WTC11 (cell line): Measurements from ENCODE around the gene QRFP. TPM values are rescaled to one million over a fixed set of nuclear protein-coding genes. Genes with fewer than 3 reads are reported as not detected.
A peak's percentile ranks its signal among the peaks of the same experiment; 100 is the strongest.

Source experiments
- ATAC-seq: fragments of 200-7000 bp; cut with Tn5 transposase; 2 replicates; pipeline ENCODE4 v1.10.0; 2021; ENCODE audit warnings: mild to moderate bottlenecking, moderate library complexity
- CTCF ChIA-PET: fragments of 300-600 bp; sonication (Branson Sonifier 250); formaldehyde crosslinking; loops from one replicate; lab custom pipeline; 2021; ENCODE audit warnings: antibody characterized with exemption; lab: Charles Lee
- POLR2A ChIA-PET: fragments of 350-600 bp; sonication (Branson Sonifier 250); formaldehyde crosslinking; loops from one replicate; lab custom pipeline; 2021; ENCODE audit warnings: antibody characterized with exemption; lab: Charles Lee
- DNase-seq: peaks from one replicate; pipeline ENCODE4 v3.0.0; 2021; ENCODE audit warnings: low spot score
- H3K27ac Mint-ChIP-seq: 2 replicates; pipeline ENCODE4 v1.8.0; 2021; ENCODE audit warnings: mixed read lengths
- H3K27me3 Mint-ChIP-seq: 2 replicates; pipeline ENCODE4 v1.8.0; 2021; ENCODE audit warnings: low read depth, mild to moderate bottlenecking, moderate library complexity, mixed read lengths
- H3K36me3 Mint-ChIP-seq: 2 replicates; pipeline ENCODE4 v1.8.0; 2021; ENCODE audit warnings: mixed read lengths
- H3K4me1 Mint-ChIP-seq: 2 replicates; pipeline ENCODE4 v1.8.0; 2022; ENCODE audit warnings: mixed read lengths
- H3K4me3 Mint-ChIP-seq: 2 replicates; pipeline ENCODE4 v1.8.0; 2021; ENCODE audit warnings: mild to moderate bottlenecking, moderate library complexity, mixed read lengths
- H3K9me3 Mint-ChIP-seq: 2 replicates; pipeline ENCODE4 v1.8.0; 2021; ENCODE audit warnings: mixed read lengths
- ESRRA ChIP-seq: sonication (generic); formaldehyde crosslinking; IDR thresholded peaks from 2 replicates; pipeline ENCODE4 v1.8.1; 2022; ENCODE audit warnings: mild to moderate bottlenecking, missing genetic modification reagents, borderline replicate concordance
- GTF2I ChIP-seq: fragments of 250-450 bp; sonication (Bioruptor Pico); conservative IDR thresholded peaks from 2 replicates; pipeline ENCODE4 v1.4.0; 2021; ENCODE audit warnings: mild to moderate bottlenecking
- JUN ChIP-seq: sonication (generic); formaldehyde crosslinking; IDR thresholded peaks from 2 replicates; pipeline ENCODE4 v1.8.0; 2023; ENCODE audit warnings: mild to moderate bottlenecking, missing genetic modification reagents
- RELA ChIP-seq: sonication (generic); formaldehyde crosslinking; IDR thresholded peaks from 2 replicates; pipeline ENCODE4 v1.8.1; 2022; ENCODE audit warnings: missing genetic modification reagents, mild to moderate bottlenecking, borderline replicate concordance
- SMAD4 ChIP-seq: sonication (generic); formaldehyde crosslinking; IDR thresholded peaks from 2 replicates; pipeline ENCODE4 v1.8.0; 2022; ENCODE audit warnings: mild to moderate bottlenecking, missing genetic modification reagents
- SP1 ChIP-seq: sonication (generic); formaldehyde crosslinking; conservative IDR thresholded peaks from 2 replicates; pipeline ENCODE4 v1.8.1; 2022; ENCODE audit warnings: missing genetic modification reagents
- TP53 ChIP-seq: sonication (generic); formaldehyde crosslinking; IDR thresholded peaks from 2 replicates; pipeline ENCODE4 v1.8.1; 2023; ENCODE audit warnings: mild to moderate bottlenecking, missing genetic modification reagents
- USF2 ChIP-seq: sonication (generic); formaldehyde crosslinking; IDR thresholded peaks from 2 replicates; pipeline ENCODE4 v1.8.1; 2023; ENCODE audit warnings: mild to moderate bottlenecking, missing genetic modification reagents, moderate library complexity
- ZBTB21 ChIP-seq: sonication (generic); formaldehyde crosslinking; IDR thresholded peaks from 2 replicates; pipeline ENCODE4 v1.8.1; 2023; ENCODE audit warnings: mild to moderate bottlenecking, missing genetic modification reagents, borderline replicate concordance
- ZNF281 ChIP-seq: sonication (generic); formaldehyde crosslinking; IDR thresholded peaks from 2 replicates; pipeline ENCODE4 v1.8.0; 2023; ENCODE audit warnings: mild to moderate bottlenecking, missing genetic modification reagents
- ZNF396 ChIP-seq: fragments of 250-450 bp; sonication (Bioruptor Pico); IDR thresholded peaks from 2 replicates; pipeline ENCODE4 v1.8.0; 2021; ENCODE audit warnings: mild to moderate bottlenecking, moderate library complexity, borderline replicate concordance
- total RNA-seq: library from RNA; stranded (reverse); gene quantifications from 3 replicates; pipeline ENCODE4 v1.2.3, GENCODE V29; 2021
- TF ChIP-seq, protein P1 (sequence below): fragments of 250-450 bp; sonication (Bioruptor Pico); IDR thresholded peaks from 2 replicates; pipeline ENCODE4 v2.1.2; 2022; ENCODE audit warnings: mild to moderate bottlenecking, moderate library complexity
- TF ChIP-seq, protein P2 (sequence below): sonication (generic); formaldehyde crosslinking; IDR thresholded peaks from 2 replicates; pipeline ENCODE4 v1.8.0; 2023; ENCODE audit warnings: missing genetic modification reagents, mild to moderate bottlenecking, borderline replicate concordance
- TF ChIP-seq, protein P3 (sequence below): sonication (generic); formaldehyde crosslinking; IDR thresholded peaks from 2 replicates; pipeline ENCODE4 v1.8.1; 2023; ENCODE audit warnings: mild to moderate bottlenecking, missing genetic modification reagents
- TF ChIP-seq, protein P4 (sequence below): sonication (generic); formaldehyde crosslinking; IDR thresholded peaks from 2 replicates; pipeline ENCODE4 v1.8.1; 2022; ENCODE audit warnings: mild to moderate bottlenecking, missing genetic modification reagents, moderate library complexity, borderline replicate concordance
- TF ChIP-seq, protein P5 (sequence below): sonication (generic); formaldehyde crosslinking; IDR thresholded peaks from 2 replicates; pipeline ENCODE4 v1.8.0; 2022; ENCODE audit warnings: mild to moderate bottlenecking, missing genetic modification reagents
- TF ChIP-seq, protein P6 (sequence below): sonication (generic); formaldehyde crosslinking; IDR thresholded peaks from 2 replicates; pipeline ENCODE4 v1.8.1; 2022; ENCODE audit warnings: missing genetic modification reagents, borderline replicate concordance
- TF ChIP-seq, protein P7 (sequence below): sonication (generic); formaldehyde crosslinking; IDR thresholded peaks from 2 replicates; pipeline ENCODE4 v1.8.0; 2022; ENCODE audit warnings: mild to moderate bottlenecking, missing genetic modification reagents

The QRFP gene
- total RNA-seq, 1 experiment from 2014 or later: not detected

- no peak for TF ChIP-seq USF2
- TF ChIP-seq, protein P1, sequence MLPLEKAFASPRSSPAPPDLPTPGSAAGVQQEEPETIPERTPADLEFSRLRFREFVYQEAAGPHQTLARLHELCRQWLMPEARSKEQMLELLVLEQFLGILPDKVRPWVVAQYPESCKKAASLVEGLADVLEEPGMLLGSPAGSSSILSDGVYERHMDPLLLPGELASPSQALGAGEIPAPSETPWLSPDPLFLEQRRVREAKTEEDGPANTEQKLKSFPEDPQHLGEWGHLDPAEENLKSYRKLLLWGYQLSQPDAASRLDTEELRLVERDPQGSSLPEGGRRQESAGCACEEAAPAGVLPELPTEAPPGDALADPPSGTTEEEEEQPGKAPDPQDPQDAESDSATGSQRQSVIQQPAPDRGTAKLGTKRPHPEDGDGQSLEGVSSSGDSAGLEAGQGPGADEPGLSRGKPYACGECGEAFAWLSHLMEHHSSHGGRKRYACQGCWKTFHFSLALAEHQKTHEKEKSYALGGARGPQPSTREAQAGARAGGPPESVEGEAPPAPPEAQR (CRISPR knock-in tag): no peak
- TF ChIP-seq, protein P2, sequence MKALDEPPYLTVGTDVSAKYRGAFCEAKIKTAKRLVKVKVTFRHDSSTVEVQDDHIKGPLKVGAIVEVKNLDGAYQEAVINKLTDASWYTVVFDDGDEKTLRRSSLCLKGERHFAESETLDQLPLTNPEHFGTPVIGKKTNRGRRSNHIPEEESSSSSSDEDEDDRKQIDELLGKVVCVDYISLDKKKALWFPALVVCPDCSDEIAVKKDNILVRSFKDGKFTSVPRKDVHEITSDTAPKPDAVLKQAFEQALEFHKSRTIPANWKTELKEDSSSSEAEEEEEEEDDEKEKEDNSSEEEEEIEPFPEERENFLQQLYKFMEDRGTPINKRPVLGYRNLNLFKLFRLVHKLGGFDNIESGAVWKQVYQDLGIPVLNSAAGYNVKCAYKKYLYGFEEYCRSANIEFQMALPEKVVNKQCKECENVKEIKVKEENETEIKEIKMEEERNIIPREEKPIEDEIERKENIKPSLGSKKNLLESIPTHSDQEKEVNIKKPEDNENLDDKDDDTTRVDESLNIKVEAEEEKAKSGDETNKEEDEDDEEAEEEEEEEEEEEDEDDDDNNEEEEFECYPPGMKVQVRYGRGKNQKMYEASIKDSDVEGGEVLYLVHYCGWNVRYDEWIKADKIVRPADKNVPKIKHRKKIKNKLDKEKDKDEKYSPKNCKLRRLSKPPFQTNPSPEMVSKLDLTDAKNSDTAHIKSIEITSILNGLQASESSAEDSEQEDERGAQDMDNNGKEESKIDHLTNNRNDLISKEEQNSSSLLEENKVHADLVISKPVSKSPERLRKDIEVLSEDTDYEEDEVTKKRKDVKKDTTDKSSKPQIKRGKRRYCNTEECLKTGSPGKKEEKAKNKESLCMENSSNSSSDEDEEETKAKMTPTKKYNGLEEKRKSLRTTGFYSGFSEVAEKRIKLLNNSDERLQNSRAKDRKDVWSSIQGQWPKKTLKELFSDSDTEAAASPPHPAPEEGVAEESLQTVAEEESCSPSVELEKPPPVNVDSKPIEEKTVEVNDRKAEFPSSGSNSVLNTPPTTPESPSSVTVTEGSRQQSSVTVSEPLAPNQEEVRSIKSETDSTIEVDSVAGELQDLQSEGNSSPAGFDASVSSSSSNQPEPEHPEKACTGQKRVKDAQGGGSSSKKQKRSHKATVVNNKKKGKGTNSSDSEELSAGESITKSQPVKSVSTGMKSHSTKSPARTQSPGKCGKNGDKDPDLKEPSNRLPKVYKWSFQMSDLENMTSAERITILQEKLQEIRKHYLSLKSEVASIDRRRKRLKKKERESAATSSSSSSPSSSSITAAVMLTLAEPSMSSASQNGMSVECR (CRISPR knock-in tag): no peak
- TF ChIP-seq SP1 (CRISPR knock-in tag): no peak
- TF ChIP-seq, protein P3, sequence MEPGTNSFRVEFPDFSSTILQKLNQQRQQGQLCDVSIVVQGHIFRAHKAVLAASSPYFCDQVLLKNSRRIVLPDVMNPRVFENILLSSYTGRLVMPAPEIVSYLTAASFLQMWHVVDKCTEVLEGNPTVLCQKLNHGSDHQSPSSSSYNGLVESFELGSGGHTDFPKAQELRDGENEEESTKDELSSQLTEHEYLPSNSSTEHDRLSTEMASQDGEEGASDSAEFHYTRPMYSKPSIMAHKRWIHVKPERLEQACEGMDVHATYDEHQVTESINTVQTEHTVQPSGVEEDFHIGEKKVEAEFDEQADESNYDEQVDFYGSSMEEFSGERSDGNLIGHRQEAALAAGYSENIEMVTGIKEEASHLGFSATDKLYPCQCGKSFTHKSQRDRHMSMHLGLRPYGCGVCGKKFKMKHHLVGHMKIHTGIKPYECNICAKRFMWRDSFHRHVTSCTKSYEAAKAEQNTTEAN (CRISPR knock-in tag): no peak
- TF ChIP-seq SMAD4 (CRISPR knock-in tag): no peak
These were observed 38.5 kb downstream of the QRFP start (continued) for GRCh38 chr9:130857864-130858738.

DNA sequence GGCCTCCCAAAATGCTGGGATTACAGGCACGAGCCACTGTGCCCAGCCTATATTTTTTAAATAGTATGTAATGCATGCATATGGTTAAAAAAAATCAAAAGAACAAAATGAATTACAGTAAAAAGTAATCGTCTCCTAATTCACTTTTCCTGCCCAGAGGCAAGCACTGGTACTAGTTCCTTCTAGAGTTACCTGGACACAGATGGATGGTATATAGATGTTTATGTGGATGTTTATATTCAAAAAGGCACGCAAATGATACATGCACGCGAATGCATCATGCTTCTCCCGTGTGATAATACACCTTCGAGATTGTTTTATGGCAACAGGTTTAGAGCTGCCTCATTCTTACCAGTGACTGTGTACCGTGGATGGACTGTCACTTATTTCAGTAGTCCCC, 40.1 kb downstream of the QRFP start:
- peaks cover 23% of the 10 kb centered on the region for H3K4me1 Mint-ChIP-seq

More for the DNA sequence above, 40.1 kb downstream of the QRFP start:
- Mint-ChIP-seq H3K27ac (0 out of 2 replicates have a peak overlapping the region, but pooled peaks have one; percentile 27), H3K27me3 (no peaks in the 10 kb centered on the region), H3K36me3 (peaks cover 35% of the 10 kb centered on the region)
- DNase-seq: no peak
- POLR2A ChIA-PET: no interaction called here
- ATAC-seq: no peak
- no peak for TF ChIP-seq ZBTB21 (CRISPR knock-in tag)
- TF ChIP-seq, protein P4, sequence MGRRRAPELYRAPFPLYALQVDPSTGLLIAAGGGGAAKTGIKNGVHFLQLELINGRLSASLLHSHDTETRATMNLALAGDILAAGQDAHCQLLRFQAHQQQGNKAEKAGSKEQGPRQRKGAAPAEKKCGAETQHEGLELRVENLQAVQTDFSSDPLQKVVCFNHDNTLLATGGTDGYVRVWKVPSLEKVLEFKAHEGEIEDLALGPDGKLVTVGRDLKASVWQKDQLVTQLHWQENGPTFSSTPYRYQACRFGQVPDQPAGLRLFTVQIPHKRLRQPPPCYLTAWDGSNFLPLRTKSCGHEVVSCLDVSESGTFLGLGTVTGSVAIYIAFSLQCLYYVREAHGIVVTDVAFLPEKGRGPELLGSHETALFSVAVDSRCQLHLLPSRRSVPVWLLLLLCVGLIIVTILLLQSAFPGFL (CRISPR knock-in tag): no peak
- no peak for TF ChIP-seq JUN
- TF ChIP-seq, protein P5, sequence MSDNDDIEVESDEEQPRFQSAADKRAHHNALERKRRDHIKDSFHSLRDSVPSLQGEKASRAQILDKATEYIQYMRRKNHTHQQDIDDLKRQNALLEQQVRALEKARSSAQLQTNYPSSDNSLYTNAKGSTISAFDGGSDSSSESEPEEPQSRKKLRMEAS (CRISPR knock-in tag): no peak
- TF ChIP-seq GTF2I (CRISPR knock-in tag): no peak
- no peak for TF ChIP-seq RELA (CRISPR knock-in tag)
- TF ChIP-seq, protein P6, sequence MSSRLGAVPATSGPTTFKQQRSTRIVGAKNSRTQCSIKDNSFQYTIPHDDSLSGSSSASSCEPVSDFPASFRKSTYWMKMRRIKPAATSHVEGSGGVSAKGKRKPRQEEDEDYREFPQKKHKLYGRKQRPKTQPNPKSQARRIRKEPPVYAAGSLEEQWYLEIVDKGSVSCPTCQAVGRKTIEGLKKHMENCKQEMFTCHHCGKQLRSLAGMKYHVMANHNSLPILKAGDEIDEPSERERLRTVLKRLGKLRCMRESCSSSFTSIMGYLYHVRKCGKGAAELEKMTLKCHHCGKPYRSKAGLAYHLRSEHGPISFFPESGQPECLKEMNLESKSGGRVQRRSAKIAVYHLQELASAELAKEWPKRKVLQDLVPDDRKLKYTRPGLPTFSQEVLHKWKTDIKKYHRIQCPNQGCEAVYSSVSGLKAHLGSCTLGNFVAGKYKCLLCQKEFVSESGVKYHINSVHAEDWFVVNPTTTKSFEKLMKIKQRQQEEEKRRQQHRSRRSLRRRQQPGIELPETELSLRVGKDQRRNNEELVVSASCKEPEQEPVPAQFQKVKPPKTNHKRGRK (CRISPR knock-in tag): no peak
- TF ChIP-seq SMAD4 (CRISPR knock-in tag): no peak
- TF ChIP-seq ESRRA: no peak
- TF ChIP-seq ZNF396 (CRISPR knock-in tag): no peak
- TF ChIP-seq, protein P7, sequence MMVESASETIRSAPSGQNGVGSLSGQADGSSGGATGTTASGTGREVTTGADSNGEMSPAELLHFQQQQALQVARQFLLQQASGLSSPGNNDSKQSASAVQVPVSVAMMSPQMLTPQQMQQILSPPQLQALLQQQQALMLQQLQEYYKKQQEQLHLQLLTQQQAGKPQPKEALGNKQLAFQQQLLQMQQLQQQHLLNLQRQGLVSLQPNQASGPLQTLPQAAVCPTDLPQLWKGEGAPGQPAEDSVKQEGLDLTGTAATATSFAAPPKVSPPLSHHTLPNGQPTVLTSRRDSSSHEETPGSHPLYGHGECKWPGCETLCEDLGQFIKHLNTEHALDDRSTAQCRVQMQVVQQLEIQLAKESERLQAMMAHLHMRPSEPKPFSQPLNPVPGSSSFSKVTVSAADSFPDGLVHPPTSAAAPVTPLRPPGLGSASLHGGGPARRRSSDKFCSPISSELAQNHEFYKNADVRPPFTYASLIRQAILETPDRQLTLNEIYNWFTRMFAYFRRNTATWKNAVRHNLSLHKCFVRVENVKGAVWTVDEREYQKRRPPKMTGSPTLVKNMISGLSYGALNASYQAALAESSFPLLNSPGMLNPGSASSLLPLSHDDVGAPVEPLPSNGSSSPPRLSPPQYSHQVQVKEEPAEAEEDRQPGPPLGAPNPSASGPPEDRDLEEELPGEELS (CRISPR knock-in tag): no peak
- no peak for TF ChIP-seq TP53 (CRISPR knock-in tag)
- TF ChIP-seq ZNF281 (CRISPR knock-in tag): no peak
- TF ChIP-seq, all 79 proteins: peak for 0
- Mint-ChIP-seq H3K4me3 (no peak overlapping the region), H3K9me3 (no peaks in the 10 kb centered on the region)
- CTCF ChIA-PET: no interaction called here
